ENCODE measurements around the gene IL1RL1.

The IL1RL1 gene

DNA sequence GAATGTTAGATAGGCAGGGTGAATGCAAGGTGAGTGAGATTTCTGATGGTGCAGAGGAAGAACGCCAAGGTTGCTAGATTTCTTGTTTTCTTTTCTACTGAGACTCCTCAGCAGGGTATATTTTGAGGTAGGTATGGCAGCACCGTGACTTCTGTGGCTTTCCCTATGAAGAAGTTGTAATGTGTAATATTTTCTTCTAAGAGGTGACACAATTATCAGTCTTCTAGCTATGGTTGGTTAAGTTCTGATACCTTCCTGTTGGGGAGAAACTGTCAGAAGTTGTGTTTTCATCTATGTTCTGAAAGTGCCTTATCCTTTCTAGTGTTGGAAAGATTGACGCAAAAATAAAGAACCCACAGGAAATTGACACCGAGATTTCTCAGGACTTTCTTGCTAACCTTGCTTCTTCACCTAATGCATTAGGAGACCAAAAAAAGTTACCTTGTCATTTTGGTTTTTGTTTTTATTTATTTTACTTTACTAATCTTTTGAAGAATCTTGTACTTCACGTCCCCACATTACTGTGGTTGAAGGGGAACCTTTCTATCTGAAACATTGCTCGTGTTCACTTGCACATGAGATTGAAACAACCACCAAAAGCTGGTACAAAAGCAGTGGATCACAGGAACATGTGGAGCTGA lies 56.1 kb downstream of the IL1RL1 start:
- peak; percentile 51 for DNase-seq (ENCODE audit: low spot score)

DNA sequence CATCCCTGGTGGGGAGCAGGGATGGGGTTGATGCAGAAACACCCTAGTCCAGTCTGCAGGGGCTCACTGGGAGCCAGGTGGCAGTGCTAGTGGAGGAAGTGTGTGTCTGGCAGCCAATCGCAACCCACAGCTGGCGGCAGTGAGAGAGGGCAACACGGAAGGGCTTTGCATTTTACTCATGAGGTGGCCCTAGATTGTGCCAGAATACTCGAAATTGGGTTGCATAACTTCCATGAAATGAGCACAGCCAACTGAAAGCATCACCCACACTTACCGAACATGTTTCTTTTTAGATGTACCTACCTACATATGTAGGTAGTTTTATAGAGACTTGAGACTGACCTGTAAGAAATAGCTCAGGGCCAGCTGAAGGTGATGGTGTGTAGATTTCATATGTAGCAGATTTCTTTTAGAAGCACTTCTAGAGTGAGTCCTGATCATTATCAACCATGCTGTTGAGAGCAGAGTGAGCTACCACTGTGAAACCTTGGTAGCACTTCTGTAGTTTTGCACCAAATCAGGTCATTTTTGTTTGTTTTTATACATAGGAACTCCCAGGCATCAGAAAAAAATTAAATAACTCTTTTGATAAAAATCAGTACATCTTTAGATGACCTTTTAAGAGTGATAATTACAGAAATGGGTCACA lies 57.2 kb downstream of the IL1RL1 start:
- peak; percentile 21 for DNase-seq (ENCODE audit: low spot score)

DNA sequence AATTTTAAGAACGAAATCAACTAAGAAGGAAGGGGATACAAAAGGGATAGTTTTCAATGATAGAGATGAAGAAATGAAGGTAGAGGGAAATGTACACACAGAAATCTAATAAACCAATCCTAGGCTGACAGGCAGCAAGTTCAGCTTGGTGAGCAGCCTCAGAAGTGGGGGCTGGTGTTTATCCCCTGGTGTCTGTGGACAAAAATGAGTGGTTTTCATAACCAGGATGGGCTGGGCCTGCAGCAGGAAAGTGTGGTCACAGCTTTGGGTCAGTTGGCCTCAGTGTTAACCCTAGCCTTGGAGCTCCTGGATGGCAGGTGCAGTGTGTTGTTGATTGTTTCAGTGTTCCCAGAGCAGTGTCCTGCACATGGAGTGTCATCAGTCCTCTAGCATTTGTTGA lies 58.5 kb downstream of the IL1RL1 start:
- DNase-seq (ENCODE audit: low spot score): no peak

DNA sequence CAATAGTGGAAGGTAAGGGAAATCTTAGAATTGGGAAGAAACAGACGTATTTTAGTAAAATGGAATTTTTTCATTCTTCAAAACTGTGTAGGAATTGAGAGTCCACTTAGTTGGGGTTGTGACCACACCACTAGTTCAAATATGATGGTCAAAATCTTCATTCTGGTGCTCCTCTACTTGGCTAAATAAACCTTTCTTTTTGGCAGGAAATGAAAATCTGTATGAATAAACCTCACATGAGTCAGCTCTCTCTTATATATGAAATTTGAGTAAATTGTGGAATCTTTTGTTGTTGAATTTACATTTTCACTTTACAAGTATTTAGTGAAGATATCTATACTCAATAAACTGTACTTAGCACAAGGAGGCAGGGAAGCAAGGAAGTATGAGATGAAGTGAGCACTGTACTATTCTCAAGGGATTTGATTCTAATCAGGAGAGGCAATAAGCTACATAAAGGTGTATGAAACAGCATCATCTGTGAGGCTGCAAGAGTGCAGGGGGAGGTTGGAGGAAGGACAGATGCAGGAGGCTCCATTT lies 64.8 kb downstream of the IL1RL1 start:
- no peak for DNase-seq (ENCODE audit: low spot score)

DNA sequence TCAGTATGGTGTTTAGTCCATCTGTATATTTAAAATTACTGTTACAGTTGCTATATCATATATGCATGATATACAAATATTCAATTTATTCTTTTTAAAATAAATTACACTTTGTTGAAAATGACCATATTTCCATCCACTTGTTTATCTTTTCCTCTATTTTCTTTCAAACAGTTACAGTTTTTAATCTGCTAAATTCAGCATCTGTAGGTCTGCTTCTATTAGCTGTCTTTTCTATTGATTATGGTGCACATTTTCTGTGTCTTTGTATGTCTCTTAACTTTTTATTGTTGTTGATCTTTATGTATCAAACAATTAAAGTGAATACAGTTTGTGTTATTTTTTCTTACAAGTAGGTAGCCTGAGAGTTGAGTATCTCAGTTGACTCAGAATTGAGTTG lies 72.4 kb downstream of the IL1RL1 start:
- DNase-seq (ENCODE audit: low spot score): no peak

DNA sequence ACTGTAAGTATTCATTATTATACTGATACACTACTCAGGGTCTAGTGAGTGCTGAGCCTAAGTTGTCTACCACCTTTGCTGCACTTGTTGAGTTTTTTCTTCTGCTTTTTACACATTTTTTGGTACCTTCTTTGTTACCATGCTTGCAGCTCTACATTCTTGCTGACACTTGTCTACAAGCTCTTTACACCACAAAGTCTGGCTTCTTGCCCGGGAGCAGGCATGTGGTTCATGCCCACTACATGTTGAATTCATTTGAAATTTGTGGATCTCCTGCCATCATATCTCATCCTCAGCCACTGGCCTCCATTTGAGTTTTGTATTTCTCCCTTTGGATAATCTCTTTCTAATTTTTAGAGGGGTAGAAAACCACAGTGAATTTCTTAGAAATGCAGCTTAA lies 74.2 kb downstream of the IL1RL1 start:
- DNase-seq (ENCODE audit: low spot score): no peak

DNA sequence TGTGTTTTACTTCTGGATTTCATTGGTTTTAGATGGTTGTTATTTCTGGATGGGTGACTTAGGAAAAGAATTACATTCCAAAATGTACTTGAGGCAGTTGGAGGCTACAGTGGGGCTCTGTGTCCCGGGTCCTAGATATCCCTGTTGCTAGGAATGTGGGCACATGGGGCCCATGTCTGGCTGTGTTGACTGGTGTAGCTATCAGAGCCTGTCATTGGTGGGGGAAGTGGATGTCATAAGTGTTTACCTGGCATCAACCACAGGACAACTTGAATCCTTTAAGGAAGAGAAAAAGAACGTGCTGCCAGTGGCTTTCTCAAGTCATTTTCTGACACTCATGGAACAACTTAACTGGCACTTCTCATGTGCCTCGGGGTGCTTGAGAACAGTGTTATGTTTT lies 74.6 kb downstream of the IL1RL1 start:
- DNase-seq (ENCODE audit: low spot score): no peak

DNA sequence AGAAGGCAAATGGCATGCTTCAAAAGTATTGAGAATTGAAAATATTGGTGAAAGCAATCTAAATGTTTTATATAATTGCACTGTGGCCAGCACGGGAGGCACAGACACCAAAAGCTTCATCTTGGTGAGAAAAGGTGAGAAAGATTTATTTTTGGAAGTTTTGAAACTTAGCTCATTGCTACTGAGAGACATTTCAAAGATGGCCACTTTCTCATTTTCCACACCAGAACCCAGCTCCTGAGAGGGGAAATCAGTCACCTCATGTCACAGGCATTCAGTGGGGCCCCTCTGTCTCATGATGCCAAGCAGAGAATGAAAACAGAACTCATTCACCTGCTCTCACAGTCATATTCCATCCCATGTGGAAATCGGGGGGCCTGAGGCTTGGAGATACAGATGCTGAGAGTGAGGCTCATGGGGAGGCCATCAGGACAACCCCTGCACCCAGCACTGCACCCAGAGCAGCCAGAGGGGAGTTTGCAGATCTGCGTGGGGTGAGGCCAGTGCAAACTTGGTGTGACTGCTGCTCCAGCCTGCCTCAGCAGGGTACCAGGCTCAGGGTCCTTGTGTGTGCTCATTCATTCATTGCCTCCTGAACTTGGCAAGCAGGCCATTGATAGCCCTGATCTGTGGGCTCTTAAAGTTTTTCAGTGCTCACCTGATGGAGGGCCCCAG lies 75.6 kb downstream of the IL1RL1 start:
- no peak for DNase-seq (ENCODE audit: low spot score)

DNA sequence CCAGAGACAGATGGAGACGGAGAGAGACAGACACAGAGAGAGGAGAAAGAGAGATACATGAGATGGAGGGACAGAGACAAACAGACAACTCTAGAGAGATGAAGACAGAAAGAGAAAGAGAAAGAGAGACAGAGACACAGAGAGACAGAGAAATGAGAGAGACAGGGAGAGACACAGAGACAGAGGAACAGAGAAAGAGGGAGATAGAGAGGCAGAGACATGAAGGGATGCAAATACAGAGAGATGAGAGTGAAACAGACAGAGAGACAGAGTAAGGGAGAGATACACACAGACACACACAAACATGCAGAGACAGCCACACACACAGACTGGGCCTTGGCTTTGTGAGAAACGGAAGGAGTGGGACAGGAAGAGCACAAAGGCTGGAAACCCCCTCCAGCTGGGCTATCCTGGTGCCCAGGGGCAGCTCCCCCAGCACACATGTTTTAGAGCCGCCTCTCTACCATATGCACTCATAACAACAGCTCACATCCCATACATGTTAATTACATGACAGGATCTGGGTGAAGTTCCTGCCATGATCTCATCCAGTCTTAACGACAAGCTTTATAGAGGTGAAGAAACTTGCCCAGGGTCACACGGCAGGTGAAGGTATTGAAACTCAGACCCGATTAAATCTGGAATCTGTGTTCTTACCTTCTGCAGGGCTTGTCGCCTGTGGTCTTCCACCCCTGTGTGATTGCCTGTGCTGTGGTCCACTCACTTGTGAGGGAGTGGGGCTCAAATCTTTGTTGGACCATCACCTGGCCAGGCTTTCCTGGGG lies 76.6 kb downstream of the IL1RL1 start:
- no peak for DNase-seq (ENCODE audit: low spot score)

DNA sequence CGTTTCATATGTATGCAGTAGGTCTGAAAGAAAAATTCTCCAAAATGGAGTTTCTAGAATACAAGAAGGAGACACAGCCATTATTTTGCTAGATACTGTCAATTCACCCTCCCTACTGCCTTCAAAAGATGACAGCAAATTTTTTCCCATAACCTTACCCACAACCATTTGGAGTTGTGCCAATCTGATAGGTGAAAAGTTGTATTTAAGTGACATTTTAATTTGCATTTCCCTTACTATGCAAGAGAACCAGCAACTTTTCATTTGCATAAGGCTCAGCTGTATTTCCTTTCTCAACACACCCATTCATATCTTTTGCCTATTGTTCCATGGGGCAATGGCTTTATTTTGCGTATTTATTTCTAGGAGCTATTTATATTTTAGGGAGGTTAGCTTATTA lies 80.2 kb downstream of the IL1RL1 start:
- peak; percentile 67 for DNase-seq (ENCODE audit: low spot score)

DNA sequence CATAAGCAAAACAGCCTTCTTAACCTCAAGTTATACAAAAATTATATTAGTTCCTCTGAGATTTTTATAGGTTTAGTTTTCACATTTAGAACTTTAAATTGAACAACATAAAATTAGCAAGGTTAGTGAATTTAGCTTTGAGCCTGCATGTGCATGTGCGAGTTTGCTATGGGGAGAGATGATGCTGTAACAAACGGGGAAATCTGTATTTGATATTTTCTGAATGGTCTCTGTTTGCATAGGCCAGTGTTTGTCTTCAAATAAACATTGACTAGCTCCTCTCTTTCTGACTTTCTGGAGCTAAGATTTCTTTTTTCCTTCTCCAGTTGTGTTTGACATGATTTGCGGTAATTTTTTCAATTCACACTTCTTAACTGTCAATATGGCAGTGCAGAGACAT lies 80.7 kb downstream of the IL1RL1 start:
- DNase-seq (ENCODE audit: low spot score): no peak

DNA sequence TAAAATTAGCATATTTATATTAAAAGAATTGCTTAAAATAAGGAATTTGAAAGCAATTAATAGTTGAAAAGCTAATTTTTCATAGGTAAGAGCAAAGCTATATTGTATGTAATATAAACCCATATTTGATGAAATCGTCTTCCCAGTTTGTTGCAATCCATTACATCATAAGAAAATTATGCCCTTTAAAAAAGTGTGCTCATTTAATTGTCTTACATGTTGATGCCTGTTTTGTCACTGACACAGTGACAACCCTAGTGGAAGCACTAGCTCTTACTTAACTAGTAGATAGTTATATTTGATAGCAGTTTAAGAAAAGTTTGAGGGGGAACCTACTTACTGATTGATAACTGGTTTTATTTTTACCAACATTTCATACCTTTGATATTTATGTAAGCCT lies 81.6 kb downstream of the IL1RL1 start:
- DNase-seq (ENCODE audit: low spot score): no peak

DNA sequence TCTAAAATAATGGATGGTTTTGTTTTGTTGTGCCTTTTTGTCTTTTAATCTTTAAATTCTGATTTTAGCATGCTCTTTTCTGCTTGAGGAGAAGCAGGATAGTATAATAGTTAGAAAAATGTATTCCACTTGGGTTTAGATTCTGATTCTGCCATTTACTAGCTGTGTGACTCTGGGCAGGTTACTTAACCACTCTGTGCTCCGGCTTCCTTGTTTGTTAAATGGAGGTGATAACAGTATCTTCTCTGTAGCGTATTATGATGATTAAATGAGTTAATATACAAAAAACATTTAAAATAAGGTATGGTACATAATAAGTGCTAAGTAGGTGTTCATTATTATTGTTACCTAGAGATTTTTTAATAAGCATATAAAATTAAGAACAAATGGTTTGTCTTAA lies 84.6 kb downstream of the IL1RL1 start:
- no peak for DNase-seq (ENCODE audit: low spot score)

DNA sequence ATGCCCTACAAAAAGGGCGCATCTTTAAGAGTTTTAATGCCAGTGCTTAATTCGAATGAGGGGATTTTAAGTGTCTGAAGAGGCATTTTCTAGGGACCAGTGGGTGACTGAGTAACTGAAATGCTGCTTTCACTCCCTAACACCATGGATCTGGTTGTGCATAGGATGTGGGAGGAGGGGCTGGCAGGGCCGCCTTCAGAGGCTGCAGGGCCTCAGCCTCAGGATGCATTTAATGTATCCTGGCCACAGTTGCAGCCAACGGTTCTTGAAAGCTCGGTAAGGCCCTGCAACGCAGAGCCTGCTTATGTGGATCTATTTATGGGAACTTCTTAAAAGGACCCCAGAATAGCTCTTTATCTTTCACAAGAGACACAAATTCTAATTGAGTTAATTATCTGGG lies 85.8 kb downstream of the IL1RL1 start:
- no peak for DNase-seq (ENCODE audit: low spot score)

DNA sequence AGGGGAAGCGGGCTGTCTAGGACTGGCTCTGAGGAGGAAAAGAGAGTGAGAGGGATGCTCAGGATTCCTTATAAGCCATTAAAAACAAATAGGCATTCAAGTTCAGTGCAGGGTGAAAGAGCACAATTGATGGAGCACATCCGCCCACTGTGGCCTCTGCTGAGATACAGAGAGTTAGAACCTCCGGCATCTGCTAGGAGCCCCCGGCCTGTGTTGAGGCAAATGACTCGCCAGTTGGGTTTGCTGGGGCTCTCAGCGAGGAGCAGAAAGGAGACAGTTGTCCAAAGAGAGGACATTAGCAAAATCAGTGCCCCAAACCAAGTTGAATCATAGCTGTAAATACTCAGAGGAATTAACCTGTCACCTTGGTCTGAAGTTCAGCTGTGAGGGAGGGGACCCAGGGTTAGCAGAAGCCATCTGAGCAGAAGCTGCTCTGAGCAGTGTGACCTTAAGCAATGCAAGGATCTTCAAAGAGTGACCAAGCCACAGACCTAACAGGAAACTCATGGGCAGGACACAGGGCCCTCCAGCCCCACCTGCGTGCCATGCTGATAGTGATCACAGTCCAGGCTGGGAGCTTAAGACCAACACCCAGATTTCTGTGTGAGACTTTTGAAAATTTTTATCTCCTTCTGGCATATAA lies 88.3 kb downstream of the IL1RL1 start:
- no peak for DNase-seq (ENCODE audit: low spot score)

DNA sequence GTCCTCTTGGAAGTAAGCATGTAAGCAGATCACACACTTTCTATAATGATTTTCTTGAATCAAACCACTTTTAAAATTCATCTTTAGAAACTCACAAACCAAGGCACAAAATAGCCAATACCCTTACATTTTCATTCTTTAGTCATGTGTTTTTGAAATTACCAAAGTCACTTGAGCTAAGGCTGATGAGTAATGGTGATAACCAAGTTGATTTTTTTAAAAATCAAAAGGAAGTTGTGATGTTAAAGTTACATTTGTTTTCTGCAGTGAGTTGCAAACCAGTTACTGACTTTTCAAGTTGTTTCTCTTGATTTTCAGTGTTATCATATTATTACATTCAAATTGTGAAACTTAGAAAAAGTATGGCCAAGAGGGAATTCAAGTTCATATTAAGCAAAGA lies 90.1 kb downstream of the IL1RL1 start:
- DNase-seq (ENCODE audit: low spot score): no peak

Data from CD4-positive, alpha-beta T cell treated with Interleukin-6 at 100 ng/mL for 8 hours (primary cell).